GM12892 (cell line): ENCODE results near the gene CHST15.

Experiments used
- POLR2A ChIP-seq: IDR thresholded peaks from 2 replicates; pipeline ENCODE4 v1.6.1; 2011; ENCODE audit warnings: low read depth, low read length, control low read depth
- POLR2AphosphoS5 ChIP-seq: IDR thresholded peaks from 2 replicates; pipeline ENCODE4 v1.6.1; 2011; ENCODE audit warnings: low read depth, low read length, control low read depth

DNA sequence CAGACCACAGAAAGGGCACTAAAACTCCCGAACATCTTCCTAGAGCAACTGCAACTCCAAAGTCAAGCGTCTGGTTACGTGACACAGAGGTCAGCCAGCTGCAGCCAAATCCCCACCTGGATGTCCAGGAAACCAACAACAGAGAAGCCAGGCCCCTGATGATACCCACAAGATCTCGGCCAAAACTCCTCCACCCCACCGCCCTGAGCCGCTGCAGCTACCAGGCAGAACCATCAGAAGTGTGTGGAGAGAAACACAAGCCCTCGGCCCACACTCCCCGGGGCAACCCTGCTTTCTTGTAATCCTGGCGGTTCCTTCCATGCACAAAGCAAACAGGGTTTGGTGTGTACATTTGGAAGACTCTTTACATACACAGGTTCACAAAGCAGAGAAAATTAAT, 8.7 kb downstream of the CHST15 start:
- TF ChIP-seq POLR2AphosphoS5 (no peak), POLR2A (no peak)
